ENCODE measurements around the gene PPFIBP1. TPM values are rescaled to one million over a fixed set of nuclear protein-coding genes. Genes with fewer than 3 reads are reported as not detected.

PPFIBP1 gene
- polyA plus RNA-seq, 1 donor (not counting 4 experiments of a cell fraction or from before 2014, with no cell fraction given) = 83.5 TPM

GRCh38 chr12:27524839-27525753 is 1.1 kb downstream of the PPFIBP1 start:
- peak; percentile 66 for FAIRE-seq
- peak overlapping the region; percentile 98 for H3K27ac ChIP-seq (ENCODE audit: control insufficient read depth, insufficient read depth, low read length)
- peak overlapping the region; percentile 83 to 93 (median 85) for H3K4me3 ChIP-seq (ENCODE audit: control insufficient read depth in 2 of 3, extremely low read depth in 1 of 3, insufficient read depth in 2 of 3, low read depth in 1 of 3, low read length in 3 of 3)
- no peak overlapping the region for H2AFZ ChIP-seq (ENCODE audit: control insufficient read depth, low read length)
- peak overlapping the region; percentile 96 for H3K9ac ChIP-seq (ENCODE audit: control insufficient read depth, extremely low read depth, insufficient read depth, low read length)
- peak overlapping the region; percentile 70 for H3K4me2 ChIP-seq (ENCODE audit: control insufficient read depth, extremely low read depth, insufficient read depth, low read depth, low read length)
- H3K4me1 ChIP-seq (ENCODE audit: control insufficient read depth, extremely low read depth, insufficient read depth, low read length) = peaks cover 23% of the 10 kb centered on the region
- peaks cover 6% of the 10 kb centered on the region for H3K9me1 ChIP-seq (ENCODE audit: control insufficient read depth, extremely low read depth, insufficient read depth, low read length)
- TF ChIP-seq EZH2 (IDR thresholded peaks at IDR 0.05; ENCODE audit: low read length) = no peak
- no peaks in the 10 kb centered on the region for H4K20me1 ChIP-seq (ENCODE audit: control insufficient read depth, extremely low read depth, insufficient read depth, low read length)
- peaks cover 57% of the 10 kb centered on the region for H3K79me2 ChIP-seq (ENCODE audit: control insufficient read depth, insufficient read depth, low read length)
- no peaks in the 10 kb centered on the region for H3K9me3 ChIP-seq (ENCODE audit: control insufficient read depth, low read depth, low read length)
- peaks cover 1 to 7% of the 10 kb centered on the region in 2 experiments for H3K36me3 ChIP-seq (ENCODE audit: control insufficient read depth in 2 of 2, extremely low read depth in 1 of 2, insufficient read depth in 2 of 2, low read length in 2 of 2)
- dilution Hi-C loops (cut with MboI; ENCODE audit: extremely low pct_ligation_motif_present, low sequenced_read_pairs) = no loop called here
- H3K27me3 ChIP-seq (ENCODE audit: control insufficient read depth, extremely low read depth, insufficient read depth, low read length) = no peaks in the 10 kb centered on the region
- DNase-seq (ENCODE audit: low read depth, low spot score) = no peak

- Histone ChIP-seq H3K4me1 (ENCODE audit: control insufficient read depth, extremely low read depth, insufficient read depth, low read length) (peaks cover 23% of the 10 kb centered on the region), H3K4me3 (ENCODE audit: control insufficient read depth in 2 of 3, extremely low read depth in 1 of 3, insufficient read depth in 2 of 3, low read depth in 1 of 3, low read length in 3 of 3) (no peak overlapping the region), H3K9me3 (ENCODE audit: control insufficient read depth, low read depth, low read length) (no peaks in the 10 kb centered on the region), H3K9me1 (ENCODE audit: control insufficient read depth, extremely low read depth, insufficient read depth, low read length) (peaks cover 6% of the 10 kb centered on the region), H3K36me3 (ENCODE audit: control insufficient read depth in 2 of 2, extremely low read depth in 1 of 2, insufficient read depth in 2 of 2, low read length in 2 of 2) (peaks cover 1 to 7% of the 10 kb centered on the region in 2 experiments), H3K4me2 (ENCODE audit: control insufficient read depth, extremely low read depth, insufficient read depth, low read depth, low read length) (no peak overlapping the region), H2AFZ (ENCODE audit: control insufficient read depth, low read length) (no peak overlapping the region), H3K27ac (ENCODE audit: control insufficient read depth, insufficient read depth, low read length) (no peak overlapping the region), H4K20me1 (ENCODE audit: control insufficient read depth, extremely low read depth, insufficient read depth, low read length) (peaks cover 2% of the 10 kb centered on the region), H3K9ac (ENCODE audit: control insufficient read depth, extremely low read depth, insufficient read depth, low read length) (no peak overlapping the region), H3K79me2 (ENCODE audit: control insufficient read depth, insufficient read depth, low read length) (peaks cover 81% of the 10 kb centered on the region), H3K27me3 (ENCODE audit: control insufficient read depth, extremely low read depth, insufficient read depth, low read length) (no peaks in the 10 kb centered on the region)
- DNase-seq (ENCODE audit: low read depth, low spot score) = no peak
- TF ChIP-seq EZH2 (IDR thresholded peaks at IDR 0.05; ENCODE audit: low read length) = no peak
- no peak for TF ChIP-seq CTCF (optimal IDR thresholded peaks at IDR 0.05 in 1 of 3, IDR thresholded peaks at IDR 0.05 in 1 of 3, conservative IDR thresholded peaks at IDR 0.05 in 1 of 3; ENCODE audit: extremely low read depth in 1 of 3, insufficient read depth in 2 of 3, low read length in 3 of 3)
- dilution Hi-C loops (cut with MboI; ENCODE audit: extremely low pct_ligation_motif_present, low sequenced_read_pairs) = no loop called here
- no peak for FAIRE-seq
Observed at GRCh38 chr12:27527512-27527911, 3.5 kb downstream of the PPFIBP1 start.
